Loucy (cell line): ENCODE data around the gene KCNMA1.

ENCODE experiments used
- CTCF ChIP-seq: fragments of 200-600 bp; sonication (generic); conservative IDR thresholded peaks from 2 replicates; pipeline ENCODE4 v1.5.1; 2014; ENCODE audit warnings: mild to moderate bottlenecking, antibody characterized with exemption, low read length
- EZH2phosphoT487 ChIP-seq: fragments of 200-600 bp; IDR thresholded peaks from 2 replicates; pipeline ENCODE4 v1.6.1; 2018; ENCODE audit warnings: antibody characterized with exemption, mild to moderate bottlenecking, moderate library complexity, borderline replicate concordance

GRCh38 chr10:77686096-77686495 is 48.5 kb upstream of the KCNMA1 start:
- no peak for TF ChIP-seq CTCF
- TF ChIP-seq EZH2phosphoT487: no peak
